HEK293 (cell line): Measurements from ENCODE around the gene CEP112.

ENCODE experiments used
- MYNN ChIP-seq: fragments of 450-650 bp; formaldehyde crosslinking; IDR thresholded peaks from 2 replicates; pipeline ENCODE4 v1.5.1; 2016; ENCODE audit warnings: missing biosample characterization, missing genetic modification characterization, borderline replicate concordance
- SP3 ChIP-seq: fragments of 450-650 bp; formaldehyde crosslinking; IDR thresholded peaks from 2 replicates; pipeline ENCODE4 v1.5.1; 2016; ENCODE audit warnings: missing biosample characterization, missing genetic modification characterization
- YY1 ChIP-seq: fragments of 450-650 bp; formaldehyde crosslinking; IDR thresholded peaks from 2 replicates; pipeline ENCODE4 v1.5.1; 2018; ENCODE audit warnings: missing biosample characterization, missing genetic modification characterization
- ZNF140 ChIP-seq: fragments of 450-650 bp; formaldehyde crosslinking; IDR thresholded peaks from 2 replicates; pipeline ENCODE4 v1.5.1; 2016; ENCODE audit warnings: missing biosample characterization, missing genetic modification characterization
- ZNF660 ChIP-seq: fragments of 450-650 bp; IDR thresholded peaks from 2 replicates; pipeline ENCODE4 v1.5.1; 2018; ENCODE audit warnings: missing biosample characterization, mild to moderate bottlenecking, missing genetic modification characterization
- ZNF670 ChIP-seq: fragments of 450-650 bp; formaldehyde crosslinking; IDR thresholded peaks from 2 replicates; pipeline ENCODE4 v1.5.1; 2016; ENCODE audit warnings: missing biosample characterization, missing genetic modification characterization, low read depth
- TF ChIP-seq, protein P1 (sequence below): fragments of 450-650 bp; formaldehyde crosslinking; IDR thresholded peaks from 2 replicates; pipeline ENCODE4 v1.5.1; 2016; ENCODE audit warnings: missing biosample characterization, missing genetic modification characterization
- TF ChIP-seq, protein P2 (sequence below): fragments of 450-650 bp; formaldehyde crosslinking; IDR thresholded peaks from 2 replicates; pipeline ENCODE4 v1.5.1; 2016; ENCODE audit warnings: missing biosample characterization, missing genetic modification characterization

DNA sequence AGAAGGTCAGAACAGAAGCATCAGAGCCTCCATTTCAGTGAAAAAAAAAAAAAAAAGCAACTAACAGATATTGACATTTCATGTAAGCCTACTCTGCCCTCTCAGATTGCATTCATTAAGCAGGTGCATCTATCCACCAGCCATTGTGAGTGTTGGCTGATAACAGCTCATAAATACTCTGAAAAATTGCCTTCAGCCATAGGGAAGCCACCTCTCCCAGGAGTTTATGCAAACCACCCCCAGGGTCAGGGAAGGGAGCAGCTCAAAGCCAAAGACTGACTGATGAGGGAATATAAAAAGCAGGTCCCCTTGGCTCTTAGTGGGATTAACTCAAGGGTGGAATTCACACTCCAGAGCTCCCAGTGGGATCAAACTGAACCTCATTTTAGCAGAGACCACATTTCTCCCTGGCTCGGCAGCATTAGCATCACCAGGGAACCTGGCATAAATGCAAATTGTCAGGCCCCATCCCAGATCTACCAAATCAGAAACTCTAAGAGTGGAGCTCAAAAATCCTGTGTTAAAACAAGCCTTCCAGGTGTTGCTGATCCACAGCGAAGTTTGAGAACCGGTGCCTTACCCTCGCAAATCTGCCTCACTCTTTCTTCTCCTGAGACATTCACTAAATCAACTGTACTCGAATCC is 23.1 kb upstream of the CEP112 start:
- TF ChIP-seq ZNF670 (no peak), MYNN (tag by site-specific recombination) (no peak), SP3 (no peak), ZNF140 (tag by site-specific recombination) (no peak), ZNF660 (tag by site-specific recombination) (no peak), YY1 (tag by site-specific recombination) (no peak)
- TF ChIP-seq, protein P1, sequence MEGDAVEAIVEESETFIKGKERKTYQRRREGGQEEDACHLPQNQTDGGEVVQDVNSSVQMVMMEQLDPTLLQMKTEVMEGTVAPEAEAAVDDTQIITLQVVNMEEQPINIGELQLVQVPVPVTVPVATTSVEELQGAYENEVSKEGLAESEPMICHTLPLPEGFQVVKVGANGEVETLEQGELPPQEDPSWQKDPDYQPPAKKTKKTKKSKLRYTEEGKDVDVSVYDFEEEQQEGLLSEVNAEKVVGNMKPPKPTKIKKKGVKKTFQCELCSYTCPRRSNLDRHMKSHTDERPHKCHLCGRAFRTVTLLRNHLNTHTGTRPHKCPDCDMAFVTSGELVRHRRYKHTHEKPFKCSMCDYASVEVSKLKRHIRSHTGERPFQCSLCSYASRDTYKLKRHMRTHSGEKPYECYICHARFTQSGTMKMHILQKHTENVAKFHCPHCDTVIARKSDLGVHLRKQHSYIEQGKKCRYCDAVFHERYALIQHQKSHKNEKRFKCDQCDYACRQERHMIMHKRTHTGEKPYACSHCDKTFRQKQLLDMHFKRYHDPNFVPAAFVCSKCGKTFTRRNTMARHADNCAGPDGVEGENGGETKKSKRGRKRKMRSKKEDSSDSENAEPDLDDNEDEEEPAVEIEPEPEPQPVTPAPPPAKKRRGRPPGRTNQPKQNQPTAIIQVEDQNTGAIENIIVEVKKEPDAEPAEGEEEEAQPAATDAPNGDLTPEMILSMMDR, result no peak
- TF ChIP-seq, protein P2, sequence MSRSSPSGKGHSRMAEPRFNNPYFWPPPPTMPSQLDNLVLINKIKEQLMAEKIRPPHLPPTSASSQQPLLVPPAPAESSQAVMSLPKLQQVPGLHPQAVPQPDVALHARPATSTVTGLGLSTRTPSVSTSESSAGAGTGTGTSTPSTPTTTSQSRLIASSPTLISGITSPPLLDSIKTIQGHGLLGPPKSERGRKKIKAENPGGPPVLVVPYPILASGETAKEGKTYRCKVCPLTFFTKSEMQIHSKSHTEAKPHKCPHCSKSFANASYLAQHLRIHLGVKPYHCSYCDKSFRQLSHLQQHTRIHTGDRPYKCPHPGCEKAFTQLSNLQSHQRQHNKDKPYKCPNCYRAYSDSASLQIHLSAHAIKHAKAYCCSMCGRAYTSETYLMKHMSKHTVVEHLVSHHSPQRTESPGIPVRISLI (tag by site-specific recombination), result no peak
